ENCODE measurements around the gene ABLIM2.

ABLIM2 gene

DNA sequence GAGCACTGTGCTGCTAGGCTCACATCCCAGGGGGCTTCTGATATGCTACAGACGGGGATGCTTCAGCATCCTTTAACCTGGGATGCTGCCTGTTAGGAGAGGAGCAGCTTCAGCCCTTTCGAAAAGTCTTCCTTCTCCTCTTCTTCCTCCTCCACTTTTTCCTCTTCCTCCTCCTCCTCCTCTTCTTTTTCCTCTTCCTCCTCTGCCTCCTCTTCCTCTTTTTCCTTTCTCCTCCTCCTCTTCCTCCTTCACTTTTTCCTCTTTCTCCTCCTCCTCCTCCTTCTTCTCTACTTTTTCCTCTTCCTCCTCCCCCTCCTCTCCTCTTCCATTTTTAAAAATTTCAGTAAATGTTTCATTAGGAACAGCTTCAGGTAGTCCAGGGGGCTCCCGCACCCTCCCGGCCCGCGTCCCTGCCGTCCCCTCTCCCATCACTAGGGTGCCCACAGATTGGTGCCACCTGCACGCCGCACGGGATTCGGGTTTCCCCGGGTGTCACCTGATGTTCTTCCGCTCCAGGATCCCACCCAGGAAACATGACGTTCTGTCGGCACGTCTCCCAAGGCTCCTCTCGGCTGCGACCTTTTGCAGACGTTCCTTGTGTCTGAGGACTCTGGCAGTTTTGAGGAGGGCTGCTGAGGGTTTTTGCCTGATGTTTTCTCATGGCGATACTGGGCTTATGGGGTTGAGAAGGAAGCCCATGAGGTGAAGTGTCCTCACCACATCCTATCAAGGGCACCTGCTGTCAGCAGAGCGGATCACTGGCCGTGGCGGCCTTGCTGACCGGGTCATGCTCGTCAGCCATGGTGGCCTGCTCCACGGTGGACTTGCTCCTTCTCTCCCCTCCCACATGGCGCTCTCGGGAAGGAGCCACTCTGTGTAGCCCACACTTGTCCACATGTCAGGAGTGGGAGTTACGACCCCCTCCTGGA is 135.6 kb downstream of the ABLIM2 start:
- Mint-ChIP-seq H3K36me3 (ENCODE audit: low read depth) (no peaks in the 10 kb centered on the region), H3K27me3 (ENCODE audit: low read depth, poor library complexity) (peaks cover 11% of the 10 kb centered on the region), H3K4me1 (peaks cover 25% of the 10 kb centered on the region), H3K27ac (no peak overlapping the region), H3K9me3 (no peaks in the 10 kb centered on the region), H3K4me3 (no peak overlapping the region)
- DNase-seq = no peak
- TF ChIP-seq, protein P1, sequence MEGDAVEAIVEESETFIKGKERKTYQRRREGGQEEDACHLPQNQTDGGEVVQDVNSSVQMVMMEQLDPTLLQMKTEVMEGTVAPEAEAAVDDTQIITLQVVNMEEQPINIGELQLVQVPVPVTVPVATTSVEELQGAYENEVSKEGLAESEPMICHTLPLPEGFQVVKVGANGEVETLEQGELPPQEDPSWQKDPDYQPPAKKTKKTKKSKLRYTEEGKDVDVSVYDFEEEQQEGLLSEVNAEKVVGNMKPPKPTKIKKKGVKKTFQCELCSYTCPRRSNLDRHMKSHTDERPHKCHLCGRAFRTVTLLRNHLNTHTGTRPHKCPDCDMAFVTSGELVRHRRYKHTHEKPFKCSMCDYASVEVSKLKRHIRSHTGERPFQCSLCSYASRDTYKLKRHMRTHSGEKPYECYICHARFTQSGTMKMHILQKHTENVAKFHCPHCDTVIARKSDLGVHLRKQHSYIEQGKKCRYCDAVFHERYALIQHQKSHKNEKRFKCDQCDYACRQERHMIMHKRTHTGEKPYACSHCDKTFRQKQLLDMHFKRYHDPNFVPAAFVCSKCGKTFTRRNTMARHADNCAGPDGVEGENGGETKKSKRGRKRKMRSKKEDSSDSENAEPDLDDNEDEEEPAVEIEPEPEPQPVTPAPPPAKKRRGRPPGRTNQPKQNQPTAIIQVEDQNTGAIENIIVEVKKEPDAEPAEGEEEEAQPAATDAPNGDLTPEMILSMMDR (IDR thresholded peaks at IDR 0.05) = no peak

DNA sequence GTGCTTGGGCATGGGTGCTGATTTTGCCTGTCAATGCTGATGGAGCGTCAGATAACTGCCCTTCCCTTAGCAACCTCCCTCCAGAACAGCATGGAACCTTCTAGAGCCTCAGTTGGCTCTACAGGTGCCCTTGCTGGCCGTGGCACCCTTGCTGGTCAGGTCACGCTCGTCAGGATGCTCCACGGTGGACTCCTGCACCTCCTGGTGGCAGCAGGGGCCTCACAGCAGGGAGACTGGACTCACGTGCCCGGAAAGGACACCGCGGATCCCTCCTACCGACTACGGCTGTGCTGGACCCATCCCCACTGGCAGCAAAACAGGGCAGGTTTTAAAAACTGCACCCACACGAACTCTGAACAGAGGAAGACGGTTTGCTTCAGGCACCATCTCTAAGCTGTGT is 136.8 kb downstream of the ABLIM2 start:
- DNase-seq = no peak

DNA sequence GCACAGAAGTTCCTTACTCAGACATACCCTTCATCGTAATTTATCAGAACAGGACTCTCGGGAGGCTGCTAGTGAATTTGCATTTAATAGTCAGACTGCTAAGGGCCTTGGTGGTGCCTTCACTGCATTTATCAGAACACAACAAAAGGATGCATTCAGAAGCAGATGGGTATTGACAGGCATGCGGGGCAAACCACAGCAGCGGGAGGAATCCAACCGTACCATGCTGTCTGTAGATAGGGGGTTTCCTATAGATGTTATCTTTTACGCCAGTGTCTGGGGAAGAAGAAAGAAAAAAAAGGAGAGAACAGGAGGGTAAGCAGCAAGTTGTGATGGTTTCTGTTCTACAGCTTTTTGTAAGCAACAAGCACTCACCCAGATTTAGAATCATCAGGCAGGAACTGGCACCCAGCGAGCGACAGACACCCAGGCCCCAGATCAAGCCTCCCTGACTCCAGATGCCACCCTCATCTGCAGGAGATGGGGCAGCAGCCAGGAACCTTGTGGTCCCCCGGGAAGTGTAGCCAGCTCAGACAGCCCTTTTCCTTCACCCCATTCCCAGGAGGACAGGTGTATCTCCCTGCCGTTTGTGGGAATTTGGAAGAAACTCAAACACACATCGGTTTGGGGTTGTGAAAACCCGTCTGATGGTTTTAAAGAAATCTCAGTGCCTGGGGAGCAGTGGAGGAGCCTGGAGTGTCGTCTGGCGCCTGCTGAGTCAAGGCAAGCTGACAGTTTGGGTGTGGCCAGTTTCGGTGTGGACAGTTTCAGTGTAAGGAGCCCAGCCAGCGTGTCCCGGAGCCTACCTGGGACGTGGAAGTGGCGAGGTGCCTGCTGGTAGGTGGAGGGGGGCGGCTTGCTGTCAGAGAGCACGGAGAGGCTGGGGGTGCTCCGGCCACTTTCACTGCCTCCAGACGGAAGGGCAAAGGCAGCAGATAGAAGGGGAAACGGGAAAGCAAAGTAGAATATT is 138.9 kb downstream of the ABLIM2 start:
- H3K27me3 Mint-ChIP-seq (ENCODE audit: low read depth, poor library complexity) = peaks cover 11% of the 10 kb centered on the region
- DNase-seq = no peak
- H3K27ac Mint-ChIP-seq = no peak overlapping the region
- no peak overlapping the region for H3K4me3 Mint-ChIP-seq
- H3K9me3 Mint-ChIP-seq = no peaks in the 10 kb centered on the region
- no peaks in the 10 kb centered on the region for H3K36me3 Mint-ChIP-seq (ENCODE audit: low read depth)
- H3K4me1 Mint-ChIP-seq = peaks cover 43% of the 10 kb centered on the region
- TF ChIP-seq, protein P1 (IDR thresholded peaks at IDR 0.05) = no peak

More for the DNA sequence above, 136.8 kb downstream of the ABLIM2 start:
- Mint-ChIP-seq H3K9me3 (no peaks in the 10 kb centered on the region), H3K4me3 (no peak overlapping the region), H3K36me3 (ENCODE audit: low read depth) (no peaks in the 10 kb centered on the region), H3K4me1 (peaks cover 28% of the 10 kb centered on the region), H3K27me3 (ENCODE audit: low read depth, poor library complexity) (peaks cover 11% of the 10 kb centered on the region), H3K27ac (no peak overlapping the region)
- TF ChIP-seq, protein P1 (IDR thresholded peaks at IDR 0.05) = no peak

DNA sequence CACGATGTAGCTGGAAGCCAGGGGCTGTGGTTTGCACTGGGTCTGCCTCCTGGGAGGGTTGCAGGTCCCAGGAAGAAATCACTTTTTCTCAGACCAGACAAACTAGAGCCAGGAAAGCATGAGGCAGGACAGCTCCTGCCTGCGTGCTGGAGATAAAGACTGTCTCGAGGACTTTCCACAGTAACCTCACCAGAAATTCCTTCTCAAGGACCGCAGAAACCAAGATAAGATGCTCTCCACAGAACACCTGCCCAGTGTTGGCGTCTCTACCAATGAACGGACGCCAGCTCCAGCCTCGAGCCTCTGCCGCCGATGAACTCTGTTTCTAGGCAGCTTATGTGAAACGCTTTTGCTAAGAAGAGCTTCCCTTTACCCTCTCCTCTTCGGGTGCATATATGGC is 142.1 kb downstream of the ABLIM2 start:
- no peak overlapping the region for H3K4me3 Mint-ChIP-seq
- DNase-seq = no peak
- peaks cover 21% of the 10 kb centered on the region for H3K27me3 Mint-ChIP-seq (ENCODE audit: low read depth, poor library complexity)
- TF ChIP-seq, protein P1 (IDR thresholded peaks at IDR 0.05) = no peak
- H3K36me3 Mint-ChIP-seq (ENCODE audit: low read depth) = no peaks in the 10 kb centered on the region
- H3K27ac Mint-ChIP-seq = peak overlapping the region; percentile 77
- H3K4me1 Mint-ChIP-seq = peaks cover 49% of the 10 kb centered on the region
- H3K9me3 Mint-ChIP-seq = no peaks in the 10 kb centered on the region

- no peak for DNase-seq
- H3K4me1 Mint-ChIP-seq = peaks cover 59% of the 10 kb centered on the region
- H3K4me3 Mint-ChIP-seq = no peak overlapping the region
- H3K27ac Mint-ChIP-seq = no peak overlapping the region
- no peaks in the 10 kb centered on the region for H3K36me3 Mint-ChIP-seq (ENCODE audit: low read depth)
- TF ChIP-seq, protein P1 (IDR thresholded peaks at IDR 0.05) = peak; percentile 20
- H3K27me3 Mint-ChIP-seq (ENCODE audit: low read depth, poor library complexity) = peaks cover 21% of the 10 kb centered on the region
- H3K9me3 Mint-ChIP-seq = no peaks in the 10 kb centered on the region
Observed at GRCh38 chr4:8015512-8015911, 143.1 kb downstream of the ABLIM2 start.
